Measurements from ENCODE around the gene UQCRC1.
A peak's percentile ranks its signal among the peaks of the same experiment; 100 is the strongest.

The UQCRC1 gene

GRCh38 chr3:48571938-48572337 is 37.5 kb downstream of the UQCRC1 start:
- no peak for DNase-seq (ENCODE audit: low read depth)

GRCh38 chr3:48569808-48570450 is 39.5 kb downstream of the UQCRC1 start:
- no peak for DNase-seq (ENCODE audit: low read depth)

GRCh38 chr3:48569400-48569799 is 40.0 kb downstream of the UQCRC1 start:
- no peak for DNase-seq (ENCODE audit: low read depth)

GRCh38 chr3:48568476-48568875 is 41.0 kb downstream of the UQCRC1 start:
- DNase-seq (ENCODE audit: low read depth): no peak

GRCh38 chr3:48567500-48567899 is 41.9 kb downstream of the UQCRC1 start:
- no peak for DNase-seq (ENCODE audit: low read depth)

GRCh38 chr3:48567090-48567489 is 42.4 kb downstream of the UQCRC1 start:
- DNase-seq (ENCODE audit: low read depth): no peak

- DNase-seq (ENCODE audit: low read depth): no peak
These were observed 43.1 kb downstream of the UQCRC1 start for GRCh38 chr3:48566401-48566760.

GRCh38 chr3:48565591-48566400 is 43.6 kb downstream of the UQCRC1 start:
- DNase-seq (ENCODE audit: low read depth): peak; percentile 63

GRCh38 chr3:48565186-48565585 is 44.3 kb downstream of the UQCRC1 start:
- DNase-seq (ENCODE audit: low read depth): no peak

- no peak for DNase-seq (ENCODE audit: low read depth)
These were observed 44.8 kb downstream of the UQCRC1 start for GRCh38 chr3:48564667-48565066.

- peak; percentile 72 for DNase-seq (ENCODE audit: low read depth)
These were observed 45.4 kb downstream of the UQCRC1 start for GRCh38 chr3:48564022-48564421.

GRCh38 chr3:48563382-48563918 is 46.0 kb downstream of the UQCRC1 start, which contains the start of gene UCN2:
UCN2 (minus strand) TSS chr3:48563781; CDS start chr3:48563124, 657 bp downstream.
- DNase-seq (ENCODE audit: low read depth): no peak

GRCh38 chr3:48562367-48563095 is 46.9 kb downstream of the UQCRC1 start:
- no peak for DNase-seq (ENCODE audit: low read depth)

- no peak for DNase-seq (ENCODE audit: low read depth)
These were observed 48.3 kb downstream of the UQCRC1 start for GRCh38 chr3:48561045-48561736.

- DNase-seq (ENCODE audit: low read depth): no peak
These were observed 48.8 kb downstream of the UQCRC1 start for GRCh38 chr3:48560648-48561018.

- DNase-seq (ENCODE audit: low read depth): no peak
These were observed 50.8 kb downstream of the UQCRC1 start for GRCh38 chr3:48558493-48559134.

GRCh38 chr3:48556796-48557626 is 52.4 kb downstream of the UQCRC1 start, which contains the start of gene PFKFB4:
PFKFB4 (minus strand) TSS chr3:48556803; CDS start chr3:48556777, 26 bp downstream.
- DNase-seq (ENCODE audit: low read depth): peak; percentile 99

GRCh38 chr3:48555949-48556795 is 53.3 kb downstream of the UQCRC1 start:
- no peak for DNase-seq (ENCODE audit: low read depth)

GRCh38 chr3:48555231-48555948 is 54.1 kb downstream of the UQCRC1 start:
- DNase-seq (ENCODE audit: low read depth): no peak

All from GM04504 (cell line).